Brain microvascular endothelial cell (primary cell): ENCODE data around the gene OTUD4.
A peak's percentile ranks its signal among the peaks of the same experiment; 100 is the strongest.
"Not testable (repeated sequence)": the region's sequence is repeated elsewhere in the genome, so short reads cannot be mapped to it uniquely, and the experiment has no call there.

Experiments
- DNase-seq: peaks from one replicate; pipeline ENCODE4 v3.0.0-alpha.2; 2020
- H3K27ac ChIP-seq: fragments of 250-450 bp; sonication (Bioruptor Pico); 2 replicates; pipeline ENCODE4 v1.5.1; 2020; ENCODE audit warnings: mild to moderate bottlenecking, moderate library complexity
- H3K27me3 ChIP-seq: fragments of 250-450 bp; sonication (Bioruptor Pico); replicated peaks from 2 replicates; pipeline ENCODE4 v1.5.1; 2020; ENCODE audit warnings: mild to moderate bottlenecking
- H3K36me3 ChIP-seq: fragments of 250-450 bp; sonication (Bioruptor Pico); replicated peaks from 2 replicates; pipeline ENCODE4 v1.5.1; 2020; ENCODE audit warnings: mild to moderate bottlenecking
- H3K4me3 ChIP-seq: 2 replicates; pipeline ENCODE4 v1.5.1; 2011; ENCODE audit warnings: low read depth, mild to moderate bottlenecking, control low read depth, low read length, moderate library complexity
- in situ Hi-C: cut with HindIII; loops from 2 replicates; pipeline ENCODE4 v1.10.0; 2017; ENCODE audit warnings: low sequenced_read_pairs, low pct_ligation_motif_present
- TF ChIP-seq, protein P1 (sequence below): IDR thresholded peaks from 2 replicates; pipeline ENCODE4 v1.5.1; 2011; ENCODE audit warnings: low read depth, mild to moderate bottlenecking, moderate library complexity, low read length, control low read depth, inconsistent platforms; ENCODE audit errors: missing control alignments

OTUD4 gene

GRCh38 chr4:145153181-145153903, 27.0 kb downstream of the OTUD4 start:
- in situ Hi-C loops = no loop called here
- Histone ChIP-seq H3K4me3 (no peak overlapping the region), H3K27ac (peak overlapping the region; percentile 31), H3K36me3 (peaks cover 28% of the 10 kb centered on the region), H3K27me3 (no peaks in the 10 kb centered on the region)
- TF ChIP-seq, protein P1, sequence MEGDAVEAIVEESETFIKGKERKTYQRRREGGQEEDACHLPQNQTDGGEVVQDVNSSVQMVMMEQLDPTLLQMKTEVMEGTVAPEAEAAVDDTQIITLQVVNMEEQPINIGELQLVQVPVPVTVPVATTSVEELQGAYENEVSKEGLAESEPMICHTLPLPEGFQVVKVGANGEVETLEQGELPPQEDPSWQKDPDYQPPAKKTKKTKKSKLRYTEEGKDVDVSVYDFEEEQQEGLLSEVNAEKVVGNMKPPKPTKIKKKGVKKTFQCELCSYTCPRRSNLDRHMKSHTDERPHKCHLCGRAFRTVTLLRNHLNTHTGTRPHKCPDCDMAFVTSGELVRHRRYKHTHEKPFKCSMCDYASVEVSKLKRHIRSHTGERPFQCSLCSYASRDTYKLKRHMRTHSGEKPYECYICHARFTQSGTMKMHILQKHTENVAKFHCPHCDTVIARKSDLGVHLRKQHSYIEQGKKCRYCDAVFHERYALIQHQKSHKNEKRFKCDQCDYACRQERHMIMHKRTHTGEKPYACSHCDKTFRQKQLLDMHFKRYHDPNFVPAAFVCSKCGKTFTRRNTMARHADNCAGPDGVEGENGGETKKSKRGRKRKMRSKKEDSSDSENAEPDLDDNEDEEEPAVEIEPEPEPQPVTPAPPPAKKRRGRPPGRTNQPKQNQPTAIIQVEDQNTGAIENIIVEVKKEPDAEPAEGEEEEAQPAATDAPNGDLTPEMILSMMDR = no peak
- DNase-seq = peak; percentile 25

DNA sequence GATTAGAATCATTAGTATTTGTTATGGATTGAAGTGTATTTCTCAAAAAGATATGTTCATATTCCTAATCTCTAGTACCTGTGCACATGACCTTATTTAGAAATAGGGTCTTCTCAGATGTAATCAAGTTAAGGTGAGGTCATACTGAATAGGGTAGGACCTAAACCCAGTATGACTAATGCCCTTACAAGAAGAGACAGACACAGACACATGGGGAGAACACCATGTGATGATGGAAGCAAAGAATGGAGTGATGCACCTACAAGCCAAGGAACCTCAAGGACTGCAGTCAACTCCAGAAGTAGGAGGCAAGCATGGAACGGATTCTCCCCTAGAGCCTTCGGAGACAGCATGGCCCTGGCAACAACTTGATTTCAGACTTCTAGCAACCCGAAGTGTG, 31.4 kb downstream of the OTUD4 start:
- no peak overlapping the region for H3K4me3 ChIP-seq
- H3K27me3 ChIP-seq = no peaks in the 10 kb centered on the region
- TF ChIP-seq, protein P1 = no peak
- DNase-seq = no peak
- in situ Hi-C loops = no loop called here
- H3K27ac ChIP-seq = no peak overlapping the region
- peaks cover 48% of the 10 kb centered on the region for H3K36me3 ChIP-seq

DNA sequence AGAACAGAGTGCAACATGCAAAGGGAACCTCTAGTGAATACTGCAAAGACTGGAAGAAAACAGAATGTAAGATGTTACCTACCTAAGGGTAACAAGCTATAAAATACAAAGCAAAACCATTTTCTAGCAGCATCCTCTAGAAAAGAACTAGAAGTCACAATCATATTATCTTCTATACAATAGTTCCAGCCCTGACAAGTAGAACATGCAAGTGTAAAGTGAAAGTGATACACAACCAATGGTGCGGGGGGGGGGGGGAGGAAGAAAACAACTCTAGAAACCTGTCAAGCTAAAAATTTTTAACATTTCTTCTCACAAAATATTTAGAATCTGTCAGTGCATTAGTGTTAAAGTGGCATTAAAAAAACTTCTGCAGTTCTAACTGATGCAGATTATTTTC, 44.2 kb downstream of the OTUD4 start:
- peaks cover 30% of the 10 kb centered on the region for H3K36me3 ChIP-seq
- DNase-seq, H3K4me3 ChIP-seq, H3K27ac ChIP-seq, H3K27me3 ChIP-seq, in situ Hi-C loops: not testable (repeated sequence)

DNA sequence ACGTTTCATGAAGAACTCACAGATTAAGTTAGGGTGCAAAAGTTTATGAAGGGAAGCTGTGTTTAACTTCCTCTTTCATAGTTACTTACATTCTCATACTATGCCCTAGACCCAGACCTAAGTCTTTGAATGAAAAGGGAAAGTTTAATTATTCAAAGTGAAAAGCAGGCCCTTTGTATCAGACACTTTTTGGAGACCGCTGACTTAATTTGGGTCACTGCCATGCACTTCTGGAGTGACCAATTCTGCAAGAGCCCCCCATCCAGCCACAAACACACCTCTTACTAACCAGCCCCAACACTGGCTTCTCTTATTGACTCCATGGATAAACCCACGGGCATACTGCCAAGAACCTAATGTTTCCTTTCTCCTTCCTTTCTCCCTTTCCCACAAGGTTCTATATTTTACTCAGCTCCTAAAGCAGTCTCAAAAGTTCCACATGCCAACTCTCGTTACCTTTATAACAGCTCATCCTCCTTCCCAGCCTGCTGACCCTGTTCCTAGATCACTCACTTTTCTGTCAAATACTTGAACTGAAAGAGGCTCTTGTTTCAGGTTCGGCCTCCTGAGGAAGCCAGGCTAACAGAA, 47.8 kb downstream of the OTUD4 start:
- peak; percentile 11 for DNase-seq
- peaks cover 15% of the 10 kb centered on the region for H3K36me3 ChIP-seq
- H3K27ac ChIP-seq = no peak overlapping the region
- no peak overlapping the region for H3K4me3 ChIP-seq
- in situ Hi-C loops = no loop called here
- TF ChIP-seq, protein P1 = no peak
- H3K27me3 ChIP-seq = no peaks in the 10 kb centered on the region

DNA sequence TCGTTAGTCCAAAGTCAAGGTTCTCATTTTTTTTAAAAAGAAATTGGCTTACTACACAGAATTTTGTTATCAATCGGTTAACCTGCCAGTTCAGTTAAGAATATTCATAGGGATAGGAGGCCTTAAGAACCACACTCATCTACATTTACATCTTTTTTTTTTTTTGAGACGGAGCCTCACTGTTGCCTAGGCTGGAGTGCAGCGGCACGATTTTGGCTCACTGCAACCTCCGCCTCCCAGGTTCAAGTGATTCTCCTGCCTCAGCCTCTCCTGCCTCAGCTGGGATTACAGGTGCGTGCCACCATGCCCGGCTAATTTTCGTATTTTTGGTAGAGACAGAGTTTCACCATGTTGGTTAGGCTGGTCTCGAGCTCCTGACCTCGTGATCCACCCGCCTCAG, 48.5 kb downstream of the OTUD4 start:
- TF ChIP-seq, protein P1 = no peak
- Histone ChIP-seq H3K27me3 (no peaks in the 10 kb centered on the region), H3K27ac (no peak overlapping the region), H3K4me3 (no peak overlapping the region), H3K36me3 (peaks cover 13% of the 10 kb centered on the region)
- in situ Hi-C loops = no loop called here
- no peak for DNase-seq

DNA sequence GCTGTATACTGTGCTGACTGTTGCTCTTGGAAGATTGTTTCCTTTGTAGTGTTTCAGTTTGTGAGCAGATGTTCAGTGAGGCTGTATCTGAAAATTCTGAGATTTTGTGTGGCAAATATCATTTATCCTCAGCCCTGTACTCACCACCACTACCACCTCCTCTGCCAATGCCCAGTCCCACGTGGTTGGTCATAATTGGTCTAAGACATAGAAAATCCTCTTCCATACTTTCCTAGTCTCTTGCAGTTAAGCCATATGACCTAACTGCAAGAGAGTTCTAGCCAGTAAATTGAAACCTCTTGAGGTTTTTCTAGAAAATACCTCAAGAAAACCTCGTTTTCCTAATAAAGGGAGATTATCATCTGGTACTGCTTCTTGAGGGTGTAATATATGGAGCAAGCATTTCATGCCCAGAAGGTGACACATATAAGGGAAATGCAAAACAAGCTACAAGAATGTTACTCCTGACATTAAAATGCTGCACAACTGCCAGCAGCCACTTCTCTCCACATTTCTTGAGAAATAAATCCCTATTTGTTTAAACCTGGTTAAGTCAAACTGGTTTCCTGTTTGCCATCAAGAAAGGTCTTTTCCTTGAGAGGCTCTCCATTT, 49.5 kb downstream of the OTUD4 start:
- H3K36me3 ChIP-seq = peaks cover 20% of the 10 kb centered on the region
- H3K27ac ChIP-seq = peak overlapping the region; percentile 4
- TF ChIP-seq, protein P1 = no peak
- peak; percentile 40 for DNase-seq
- H3K27me3 ChIP-seq = no peaks in the 10 kb centered on the region
- in situ Hi-C loops = no loop called here
- no peak overlapping the region for H3K4me3 ChIP-seq
